Activated naive CD4-positive, alpha-beta T cell treated with anti-CD3 and anti-CD28 coated beads, Interleukin-2, amount 50 U/mL, for 24 hours (primary cell): ENCODE measurements around the gene MAP2K3.
"Not testable (repeated sequence)": the region's sequence is repeated elsewhere in the genome, so short reads cannot be mapped to it uniquely, and the experiment has no call there.

ENCODE experiments used
- H3K27ac Mint-ChIP-seq: one replicate; pipeline ENCODE4 v1.8.0; 2021; ENCODE audit warnings: mild to moderate bottlenecking, mixed read lengths
- H3K27me3 Mint-ChIP-seq: one replicate; pipeline ENCODE4 v1.8.0; 2021; ENCODE audit warnings: mixed read lengths
- H3K36me3 Mint-ChIP-seq: one replicate; pipeline ENCODE4 v1.8.0; 2021; ENCODE audit warnings: mixed read lengths
- H3K4me1 Mint-ChIP-seq: one replicate; pipeline ENCODE4 v1.8.0; 2021; ENCODE audit warnings: mixed read lengths
- H3K4me3 Mint-ChIP-seq: one replicate; pipeline ENCODE4 v1.8.0; 2021; ENCODE audit warnings: mild to moderate bottlenecking, mixed read lengths
- H3K9me3 Mint-ChIP-seq: one replicate; pipeline ENCODE4 v1.8.0; 2021; ENCODE audit warnings: mixed read lengths

MAP2K3 gene

DNA sequence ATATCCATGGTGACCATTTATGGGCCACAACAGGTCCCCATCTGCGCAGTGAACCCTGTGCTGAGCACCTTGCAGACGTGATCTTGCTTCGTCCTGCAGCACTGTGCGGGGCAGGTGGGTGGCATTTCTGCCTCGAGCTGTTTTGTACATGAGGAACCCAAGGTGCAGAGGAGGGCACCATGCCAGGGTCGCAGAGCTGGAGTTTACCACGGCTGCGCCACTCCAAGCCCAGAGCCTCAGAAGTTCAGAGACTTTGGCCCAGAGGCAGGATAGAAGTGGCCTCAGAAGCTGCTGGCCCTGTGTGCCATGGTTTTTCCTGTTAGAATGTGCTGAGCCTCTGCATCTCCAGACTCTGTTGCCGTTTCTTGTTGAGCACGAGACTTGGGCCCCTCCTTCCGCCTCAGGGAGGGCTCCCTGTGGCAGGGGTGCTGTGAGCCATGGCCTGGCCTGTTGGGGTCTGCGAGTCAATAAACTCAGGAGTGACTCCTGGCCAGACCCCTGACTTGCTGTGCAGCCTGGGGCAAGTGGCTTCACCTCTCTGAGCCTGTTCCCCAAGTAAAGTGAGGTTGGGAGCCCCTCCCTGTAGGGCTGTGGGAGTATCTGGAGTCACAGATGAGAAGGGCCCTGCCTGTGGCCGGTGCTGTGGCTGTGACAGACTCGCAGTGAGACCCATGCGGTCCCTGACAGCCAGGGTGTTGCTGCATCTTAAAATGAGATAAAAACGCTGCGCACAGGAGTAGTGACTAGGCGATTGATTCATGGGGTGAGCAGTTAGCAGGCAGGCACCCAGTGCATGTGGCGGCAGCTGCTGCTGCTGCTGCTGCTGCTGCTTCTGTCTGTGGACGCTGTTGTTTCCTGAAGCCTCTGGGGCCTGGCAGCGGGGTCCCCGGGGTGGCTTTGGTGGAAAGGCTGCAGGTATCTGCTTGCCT is 11.8 kb downstream of the MAP2K3 start:
- H3K27me3 Mint-ChIP-seq, result no peaks in the 10 kb centered on the region
- H3K9me3 Mint-ChIP-seq, result no peaks in the 10 kb centered on the region
- peaks cover 9% of the 10 kb centered on the region for H3K36me3 Mint-ChIP-seq
- H3K4me1 Mint-ChIP-seq, result peaks cover 22% of the 10 kb centered on the region
- H3K4me3 Mint-ChIP-seq, result no peak overlapping the region
- no peak overlapping the region for H3K27ac Mint-ChIP-seq

DNA sequence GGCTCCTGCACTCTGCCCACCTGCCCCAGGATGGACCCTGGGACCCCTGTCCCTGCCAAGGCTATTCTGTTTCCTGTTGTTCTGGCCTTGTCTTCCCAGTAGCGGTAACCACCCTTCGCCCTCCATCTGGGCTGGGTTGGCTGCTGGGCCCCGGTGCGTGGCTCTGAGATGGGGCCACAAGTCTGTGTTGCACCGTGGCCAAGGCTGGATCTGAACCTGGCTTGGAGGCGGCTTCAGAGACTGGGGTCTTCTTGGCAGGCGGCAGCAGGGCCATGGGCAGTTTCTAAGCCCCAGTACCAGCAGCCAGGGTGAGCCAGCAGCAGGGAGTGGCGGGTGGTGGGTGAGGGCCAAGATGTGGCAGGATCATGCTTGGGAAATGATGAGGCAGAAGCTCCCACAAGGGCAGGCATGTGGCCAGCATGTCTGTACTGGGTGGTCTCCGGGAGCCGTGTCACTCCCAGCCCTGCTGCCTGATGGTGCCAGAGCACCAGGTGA is 12.6 kb downstream of the MAP2K3 start:
- Mint-ChIP-seq H3K4me3 (no peak overlapping the region), H3K9me3 (no peaks in the 10 kb centered on the region), H3K27me3 (no peaks in the 10 kb centered on the region), H3K36me3 (peaks cover 9% of the 10 kb centered on the region), H3K4me1 (peaks cover 18% of the 10 kb centered on the region), H3K27ac (no peak overlapping the region)

GRCh38 chr17:21297597-21297996 is 13.1 kb downstream of the MAP2K3 start:
- Mint-ChIP-seq H3K4me1 (peaks cover 14% of the 10 kb centered on the region), H3K36me3 (peaks cover 9% of the 10 kb centered on the region), H3K9me3 (no peaks in the 10 kb centered on the region), H3K27ac (no peak overlapping the region), H3K27me3 (no peaks in the 10 kb centered on the region), H3K4me3 (no peak overlapping the region)

DNA sequence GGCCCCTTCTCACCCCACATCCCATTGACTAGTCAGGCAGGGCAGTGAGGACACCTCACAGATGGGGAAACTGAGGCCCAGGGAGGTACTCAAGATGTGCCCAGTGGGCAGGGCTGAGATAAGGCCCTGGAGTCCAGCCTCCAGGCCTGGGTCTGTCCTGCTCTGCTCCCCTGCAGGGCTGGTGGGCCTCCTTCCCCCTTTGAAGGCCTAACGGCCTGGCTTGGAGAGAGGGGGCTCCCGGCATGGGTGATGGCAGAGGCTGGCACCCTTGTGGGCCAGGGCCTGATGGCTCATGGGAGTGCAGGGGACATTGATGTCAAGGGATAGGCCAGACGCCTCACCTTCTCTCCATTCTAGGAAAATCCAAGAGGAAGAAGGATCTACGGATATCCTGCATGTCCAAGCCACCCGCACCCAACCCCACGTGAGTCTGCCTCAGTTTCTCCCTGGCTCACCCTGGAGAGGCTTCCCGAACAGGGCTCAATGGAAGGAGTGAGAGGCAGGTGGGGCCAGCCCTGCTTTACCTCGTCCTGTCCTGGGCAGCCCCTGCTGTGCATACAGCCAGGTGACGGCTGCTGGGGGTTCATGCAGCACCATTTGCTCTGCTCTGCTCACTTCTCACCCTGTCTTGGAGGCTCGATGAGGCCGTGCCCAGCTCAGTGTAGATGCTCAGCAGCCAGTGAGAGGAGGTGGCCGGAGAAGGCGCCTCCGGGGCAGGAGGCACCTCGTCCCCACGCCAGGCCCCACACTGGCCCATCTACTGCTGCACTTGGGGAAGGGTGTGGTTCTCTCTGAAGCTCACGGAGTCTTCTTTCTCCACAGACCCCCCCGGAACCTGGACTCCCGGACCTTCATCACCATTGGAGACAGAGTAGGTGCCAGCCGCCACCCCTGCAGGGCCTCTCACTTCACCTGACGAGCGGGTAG is 13.8 kb downstream of the MAP2K3 start:
- H3K27me3 Mint-ChIP-seq, result no peaks in the 10 kb centered on the region
- peaks cover 11% of the 10 kb centered on the region for H3K4me1 Mint-ChIP-seq
- no peak overlapping the region for H3K27ac Mint-ChIP-seq
- no peaks in the 10 kb centered on the region for H3K9me3 Mint-ChIP-seq
- H3K36me3 Mint-ChIP-seq, result peaks cover 10% of the 10 kb centered on the region
- H3K4me3 Mint-ChIP-seq, result no peak overlapping the region

DNA sequence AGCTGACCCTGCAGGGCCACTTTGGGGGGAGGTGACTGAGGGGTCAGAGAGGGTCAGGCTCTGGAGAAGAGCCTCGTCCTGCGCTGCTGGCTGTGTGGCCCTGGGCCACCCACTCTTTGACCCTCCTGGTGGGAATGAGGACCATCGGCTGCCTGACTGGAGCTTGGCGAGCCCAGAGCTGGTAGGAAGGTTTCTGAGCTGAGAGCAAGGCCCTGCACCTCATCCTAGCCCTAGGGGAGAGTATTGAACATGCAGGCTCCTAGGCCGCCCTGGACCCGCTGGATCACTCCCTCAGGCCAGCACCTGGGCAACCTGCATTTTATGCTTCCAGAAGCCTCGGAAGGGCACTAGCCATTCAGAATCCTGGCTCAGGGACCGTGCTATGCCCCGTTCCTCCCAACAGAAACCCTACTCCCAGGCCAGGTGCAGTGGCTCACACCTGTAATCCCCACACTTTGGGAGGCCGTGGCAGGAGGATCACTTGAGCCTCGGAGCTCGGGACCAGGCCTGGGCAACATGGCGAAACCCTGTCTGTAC is 14.5 kb downstream of the MAP2K3 start:
- H3K27ac Mint-ChIP-seq, result no peak overlapping the region
- no peak overlapping the region for H3K4me3 Mint-ChIP-seq
- H3K9me3 Mint-ChIP-seq, result no peaks in the 10 kb centered on the region
- peaks cover 9% of the 10 kb centered on the region for H3K36me3 Mint-ChIP-seq
- peaks cover 10% of the 10 kb centered on the region for H3K4me1 Mint-ChIP-seq
- no peaks in the 10 kb centered on the region for H3K27me3 Mint-ChIP-seq

- no peak overlapping the region for H3K27ac Mint-ChIP-seq
- no peak overlapping the region for H3K4me3 Mint-ChIP-seq
- peaks cover 8% of the 10 kb centered on the region for H3K36me3 Mint-ChIP-seq
- H3K4me1 Mint-ChIP-seq, result no peaks in the 10 kb centered on the region
- H3K27me3 Mint-ChIP-seq, result no peaks in the 10 kb centered on the region
- no peaks in the 10 kb centered on the region for H3K9me3 Mint-ChIP-seq
Observed at GRCh38 chr17:21299981-21300600, 15.6 kb downstream of the MAP2K3 start.

DNA sequence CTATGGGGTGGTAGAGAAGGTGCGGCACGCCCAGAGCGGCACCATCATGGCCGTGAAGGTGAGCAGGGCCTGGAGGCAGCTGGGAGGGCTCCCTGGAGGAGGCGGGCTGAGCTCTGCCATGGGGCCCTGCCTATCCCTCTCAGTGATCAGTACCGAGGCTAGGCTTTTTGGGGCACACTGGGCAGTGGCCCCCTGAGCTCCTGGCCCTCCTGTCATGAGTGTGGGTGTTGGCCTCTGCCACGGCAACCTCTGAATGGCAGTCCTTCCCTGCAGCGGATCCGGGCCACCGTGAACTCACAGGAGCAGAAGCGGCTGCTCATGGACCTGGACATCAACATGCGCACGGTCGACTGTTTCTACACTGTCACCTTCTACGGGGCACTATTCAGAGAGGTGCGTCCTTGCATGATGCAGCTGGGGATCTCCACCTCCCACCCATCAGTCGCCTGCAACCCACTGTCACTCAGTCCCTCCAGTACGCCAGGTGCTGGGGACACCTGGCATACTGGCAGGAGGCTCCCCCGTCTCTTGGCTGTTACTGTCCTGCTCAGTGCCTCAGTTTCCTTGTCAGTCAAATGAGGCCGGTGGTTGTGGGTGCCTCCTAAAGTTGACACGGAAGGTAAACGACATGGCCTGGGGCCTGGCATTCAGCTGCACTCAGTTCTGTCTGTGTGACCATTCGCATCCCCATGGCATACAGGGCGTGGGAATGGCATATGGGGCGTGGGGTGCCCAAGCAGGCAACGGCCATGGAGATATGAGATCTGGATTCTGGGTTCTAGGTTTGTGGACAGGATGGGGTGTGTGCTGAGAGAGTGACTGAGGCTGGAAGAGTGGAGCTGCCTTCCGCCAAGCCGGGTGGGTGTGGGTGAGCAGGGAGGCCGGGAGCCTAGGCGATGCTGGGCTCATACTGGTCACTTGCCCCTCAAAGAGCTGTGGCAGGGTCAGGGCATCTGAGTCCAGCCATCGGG is 16.4 kb downstream of the MAP2K3 start:
- Mint-ChIP-seq H3K4me3 (no peak overlapping the region), H3K36me3 (peaks cover 8% of the 10 kb centered on the region), H3K27me3 (no peaks in the 10 kb centered on the region), H3K4me1 (no peaks in the 10 kb centered on the region), H3K27ac (no peak overlapping the region), H3K9me3 (no peaks in the 10 kb centered on the region)

DNA sequence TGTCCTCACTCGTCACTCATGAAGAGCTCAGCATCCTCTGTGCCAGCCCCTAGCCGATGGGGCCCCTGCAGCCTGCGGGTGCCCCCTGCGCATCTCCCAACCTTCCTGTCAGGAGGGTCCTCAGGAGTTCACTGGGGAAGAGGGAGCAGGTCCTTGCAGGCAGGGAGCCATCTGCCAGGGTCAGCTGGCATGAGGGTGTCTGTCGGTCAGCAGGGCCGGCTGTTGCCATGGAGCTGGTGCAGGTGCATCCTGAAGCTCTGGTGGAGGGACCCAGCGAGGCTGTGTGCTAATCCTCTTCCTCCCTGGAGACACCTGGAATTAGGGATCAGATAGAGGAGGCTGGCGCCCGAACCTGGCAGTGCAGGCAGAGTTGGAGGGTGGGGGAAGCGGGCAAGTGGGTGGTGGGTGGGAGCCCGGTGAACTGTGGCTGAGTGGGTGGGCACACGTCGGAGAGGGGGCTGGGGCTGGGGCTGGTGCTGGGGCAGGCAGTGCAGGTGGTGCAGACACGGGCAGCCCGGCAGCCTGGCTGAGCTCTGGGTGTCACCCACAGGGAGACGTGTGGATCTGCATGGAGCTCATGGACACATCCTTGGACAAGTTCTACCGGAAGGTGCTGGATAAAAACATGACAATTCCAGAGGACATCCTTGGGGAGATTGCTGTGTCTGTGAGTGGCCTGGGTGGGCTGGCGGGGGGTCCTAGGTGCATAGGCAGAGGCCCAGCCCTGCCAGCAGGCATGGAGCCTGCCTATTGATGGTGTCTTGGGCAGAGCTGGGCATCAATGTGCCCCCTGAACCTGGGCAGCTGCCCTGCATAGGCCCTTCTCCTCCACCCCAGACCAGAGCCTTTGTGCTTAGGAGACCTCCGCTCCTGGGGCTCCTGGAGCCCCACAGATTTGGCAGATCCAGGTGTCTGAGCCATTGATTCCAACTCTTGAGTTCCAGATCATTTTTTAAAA is 17.4 kb downstream of the MAP2K3 start:
- Mint-ChIP-seq H3K36me3 (peaks cover 8% of the 10 kb centered on the region), H3K4me1 (no peaks in the 10 kb centered on the region), H3K27ac (no peak overlapping the region), H3K9me3 (no peaks in the 10 kb centered on the region), H3K27me3 (no peaks in the 10 kb centered on the region), H3K4me3 (no peak overlapping the region)

DNA sequence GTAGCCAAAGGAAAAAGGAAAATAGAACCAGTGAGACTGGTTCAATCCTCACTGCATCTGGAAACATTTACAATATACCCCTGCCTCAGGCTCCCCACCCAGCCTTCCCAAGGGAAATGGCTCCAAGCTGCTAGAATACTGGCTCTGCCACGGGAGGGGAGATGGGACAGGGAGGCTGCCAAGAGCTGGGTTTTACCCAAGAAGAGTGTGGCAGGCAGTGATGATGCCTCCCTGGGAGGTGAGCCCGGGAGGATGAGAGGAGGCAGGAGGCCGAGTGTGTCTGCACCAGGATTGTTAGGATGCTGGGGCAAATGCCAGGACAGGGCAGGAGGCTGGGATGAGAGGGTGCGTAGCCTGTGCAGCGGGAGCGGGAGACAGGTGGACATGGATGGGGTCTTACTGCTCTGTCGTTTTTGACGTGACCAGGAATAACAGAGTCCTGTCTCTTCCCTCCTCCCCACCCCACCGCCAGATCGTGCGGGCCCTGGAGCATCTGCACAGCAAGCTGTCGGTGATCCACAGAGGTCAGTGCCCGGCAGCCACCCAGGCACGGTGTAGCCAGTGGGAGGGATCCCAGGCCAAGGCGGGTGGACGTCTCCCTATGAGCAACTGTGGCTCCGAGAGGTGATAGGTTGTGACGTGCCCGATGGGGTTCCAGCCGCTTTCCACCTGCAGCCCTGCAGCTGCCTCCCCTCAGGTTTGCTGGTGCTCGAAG is 18.4 kb downstream of the MAP2K3 start:
- Mint-ChIP-seq H3K36me3 (peaks cover 8% of the 10 kb centered on the region), H3K4me1 (no peaks in the 10 kb centered on the region), H3K27ac (no peak overlapping the region), H3K27me3 (no peaks in the 10 kb centered on the region), H3K4me3 (no peak overlapping the region), H3K9me3 (no peaks in the 10 kb centered on the region)

DNA sequence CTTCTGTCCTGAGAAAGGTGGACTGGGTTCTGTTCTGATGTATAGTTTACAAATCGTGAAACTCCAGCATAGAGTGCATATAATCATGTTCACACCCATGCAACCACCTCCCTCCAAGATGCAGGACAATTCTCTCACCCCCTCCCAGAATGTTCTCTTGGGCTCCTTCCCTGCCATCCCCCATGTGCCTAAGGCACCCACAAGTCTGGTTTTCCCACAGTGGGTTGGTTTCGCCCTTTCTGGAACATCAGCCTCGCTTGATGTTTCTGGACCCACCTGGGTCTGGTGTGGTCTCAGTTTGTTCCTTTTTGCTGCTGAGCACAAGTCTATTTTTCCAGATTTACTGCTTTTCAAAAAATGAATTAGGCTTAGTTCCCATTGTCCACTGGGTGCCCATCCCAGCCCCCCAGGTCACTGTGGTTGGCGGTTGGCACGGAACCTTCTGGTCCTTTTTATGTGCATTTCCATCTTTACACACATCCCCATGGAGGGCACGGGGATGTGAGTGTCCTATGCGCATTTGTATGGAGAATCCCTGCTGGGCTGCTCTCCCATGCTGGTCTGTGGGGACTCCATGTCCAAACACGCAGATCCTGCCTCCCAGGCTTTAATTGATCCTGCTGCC is 19.0 kb downstream of the MAP2K3 start:
- Mint-ChIP-seq H3K36me3 (peaks cover 8% of the 10 kb centered on the region), H3K4me1 (no peaks in the 10 kb centered on the region), H3K27ac (no peak overlapping the region), H3K9me3 (no peaks in the 10 kb centered on the region), H3K4me3 (no peak overlapping the region), H3K27me3 (no peaks in the 10 kb centered on the region)

- Mint-ChIP-seq H3K4me3 (no peak overlapping the region), H3K27me3 (no peaks in the 10 kb centered on the region), H3K27ac (no peak overlapping the region), H3K9me3 (no peaks in the 10 kb centered on the region), H3K36me3 (peaks cover 10% of the 10 kb centered on the region), H3K4me1 (no peaks in the 10 kb centered on the region)
Observed at GRCh38 chr17:21304091-21304490, 19.6 kb downstream of the MAP2K3 start.

- H3K4me3 Mint-ChIP-seq, H3K27me3 Mint-ChIP-seq, H3K4me1 Mint-ChIP-seq, H3K36me3 Mint-ChIP-seq, H3K27ac Mint-ChIP-seq, H3K9me3 Mint-ChIP-seq: not testable (repeated sequence)
Observed at GRCh38 chr17:21304551-21305151, 20.1 kb downstream of the MAP2K3 start.
